C4-2B (cell line): ENCODE results near the gene NSRP1.
"Not testable (repeated sequence)": the region's sequence is repeated elsewhere in the genome, so short reads cannot be mapped to it uniquely, and the experiment has no call there.

Experiments used
- H3K27ac ChIP-seq: fragments of 450-650 bp; 2 replicates; pipeline ENCODE4 v1.5.1; 2017
- CTCF ChIP-seq: fragments of 450-650 bp; conservative IDR thresholded peaks from 2 replicates; pipeline ENCODE4 v1.5.1; 2017; ENCODE audit warnings: mild to moderate bottlenecking
- ZFX ChIP-seq: fragments of 450-650 bp; IDR thresholded peaks from 2 replicates; pipeline ENCODE4 v1.6.1; 2017

NSRP1 gene

GRCh38 chr17:30229012-30229411 lies 112.4 kb downstream of the NSRP1 start:
- no peak overlapping the region for H3K27ac ChIP-seq
- TF ChIP-seq CTCF, result no peak
- TF ChIP-seq ZFX, result no peak

GRCh38 chr17:30230009-30230408 lies 113.4 kb downstream of the NSRP1 start:
- not testable (repeated sequence) for H3K27ac ChIP-seq

GRCh38 chr17:30230596-30231125 lies 114.0 kb downstream of the NSRP1 start:
- no peak for TF ChIP-seq ZFX
- TF ChIP-seq CTCF, result no peak
- H3K27ac ChIP-seq, result no peak overlapping the region

- TF ChIP-seq ZFX (no peak), CTCF (no peak)
- no peak overlapping the region for H3K27ac ChIP-seq
These were observed 115.6 kb downstream of the NSRP1 start for GRCh38 chr17:30232015-30232823.

GRCh38 chr17:30232824-30233427 lies 116.3 kb downstream of the NSRP1 start:
- H3K27ac ChIP-seq, result no peak overlapping the region
- TF ChIP-seq ZFX (no peak), CTCF (no peak)

GRCh38 chr17:30234296-30234695 lies 117.7 kb downstream of the NSRP1 start:
- no peak overlapping the region for H3K27ac ChIP-seq
- no peak for TF ChIP-seq CTCF
- TF ChIP-seq ZFX, result no peak

GRCh38 chr17:30234964-30235363 lies 118.3 kb downstream of the NSRP1 start:
- H3K27ac ChIP-seq, result no peak overlapping the region
- TF ChIP-seq ZFX (no peak), CTCF (no peak)
